Measurements from ENCODE around the gene MLX. TPM values are rescaled to one million over a fixed set of nuclear protein-coding genes. Genes with fewer than 3 reads are reported as not detected.

The MLX gene
- total and polyA plus RNA-seq, 2 of the 8 experiments (the other 6 are each of a cell fraction or from before 2014, with no cell fraction given), result 27.0 to 27.5 TPM

- H3K4me2 ChIP-seq (ENCODE audit: insufficient read depth in 1 of 2, low read depth in 2 of 2, low read length in 2 of 2), result no peak overlapping the region
- no peak overlapping the region for H2BK12ac ChIP-seq (ENCODE audit: low read depth, low read length)
- ChIA-PET CTCF (ENCODE audit: partially characterized antibody) (interaction anchor here (0.6 to 0.9 kb wide), 2 partner anchors 18 to 334 kb away, joined by 3 read pairs; no protein-coding TSS in a partner anchor), POLR2A (ENCODE audit: partially characterized antibody) (interaction anchor here (0.8 to 4.3 kb wide), 3 partner anchors 8 to 998 kb away, joined by 3 to 43 read pairs (median 3); partner anchors contain the start of gene NAGLU)
- no peak overlapping the region for H3K23ac ChIP-seq (ENCODE audit: insufficient read length)
- 75% methylated on average over 8 of the region's 8 CpGs; no CpG with 5 or more reads in 1 of the 2 experiments for WGBS, 2 experiments (ENCODE audit: extremely low coverage in 1 of 2, insufficient coverage in 1 of 2, insufficient read length in 1 of 2, insufficient replicate concordance in 2 of 2, low coverage in 1 of 2, low lambda C conversion rate in 2 of 2, missing lambda C conversion rate in 1 of 2)
- H2BK15ac ChIP-seq (ENCODE audit: low read length), result no peak overlapping the region
- H3K4ac ChIP-seq (replicated peaks; ENCODE audit: insufficient read length, low read depth, low read length), result no peak overlapping the region
- no peak overlapping the region for H3K27ac ChIP-seq (ENCODE audit: low read depth, low read length)
- peaks cover 0 to 7% (median 5%) of the 10 kb centered on the region in 4 experiments; a peak in 4 of 7 replicates for H3K4me1 ChIP-seq (replicated peaks in 1 of 4; ENCODE audit: control insufficient read depth in 3 of 4, insufficient read depth in 4 of 4, low read length in 3 of 4)
- no peak overlapping the region for H3K4me3 ChIP-seq (ENCODE audit: extremely low read depth in 1 of 4, insufficient read depth in 2 of 4, low read depth in 3 of 4, low read length in 4 of 4)
- H3K23me2 ChIP-seq (ENCODE audit: low read depth, low read length), result peaks cover 2% of the 10 kb centered on the region; the same call in 1 of the 2 replicates
- no peak overlapping the region for H2BK20ac ChIP-seq (ENCODE audit: low read length)
- no peak overlapping the region for H2AFZ ChIP-seq (ENCODE audit: low read length)
- peaks cover 0 to 15% (median 6%) of the 10 kb centered on the region in 4 experiments; a peak in 4 of 8 replicates for H3K36me3 ChIP-seq (ENCODE audit: control insufficient read depth in 2 of 4, insufficient read depth in 4 of 4, low read length in 3 of 4)
- no peak overlapping the region for H2BK120ac ChIP-seq (replicated peaks; ENCODE audit: low read depth, low read length)
- no peak overlapping the region for H4K8ac ChIP-seq (ENCODE audit: extremely low read depth, insufficient read depth, low read length)
- no peaks in the 10 kb centered on the region for H3K79me1 ChIP-seq (ENCODE audit: low read depth, low read length)
- no peaks in the 10 kb centered on the region for H3K9me3 ChIP-seq (ENCODE audit: insufficient read depth in 2 of 2, low read depth in 1 of 2, low read length in 1 of 2)
- H4K20me1 ChIP-seq (replicated peaks in 1 of 2; ENCODE audit: control insufficient read depth in 1 of 2, insufficient read depth in 2 of 2, low read length in 2 of 2), result peaks cover 0 to 4% of the 10 kb centered on the region in 2 experiments
- FAIRE-seq (no peak), DNase-seq (ENCODE audit: low read depth in 1 of 2, low spot score in 2 of 2) (no peak)
- H3K79me2 ChIP-seq (ENCODE audit: control insufficient read depth in 1 of 2, insufficient read depth in 2 of 2, low read length in 2 of 2), result no peaks in the 10 kb centered on the region
- H4K5ac ChIP-seq (ENCODE audit: insufficient read length, low read depth, low read length), result no peak overlapping the region
- TF ChIP-seq MAFK (IDR thresholded peaks at IDR 0.05; ENCODE audit: low read depth, low read length), result no peak
- no peak for TF ChIP-seq SP1 (IDR thresholded peaks at IDR 0.05; ENCODE audit: low read depth, low read length)
- no peak for TF ChIP-seq GABPA (IDR thresholded peaks at IDR 0.05; ENCODE audit: borderline replicate concordance, insufficient read depth, low read length)
- TF ChIP-seq BACH1 (IDR thresholded peaks at IDR 0.05; ENCODE audit: low read length), result no peak
- no peak for TF ChIP-seq SRF (IDR thresholded peaks at IDR 0.05; ENCODE audit: low read depth, low read length)
- TF ChIP-seq GTF2F1 (IDR thresholded peaks at IDR 0.05; ENCODE audit: borderline replicate concordance, low read depth, low read length), result no peak
- TF ChIP-seq ASH2L (IDR thresholded peaks at IDR 0.05; ENCODE audit: low read length), result no peak
- TF ChIP-seq CTBP2 (IDR thresholded peaks at IDR 0.05; ENCODE audit: borderline replicate concordance, insufficient read depth, insufficient read length, low read length), result no peak
- TF ChIP-seq FOSL1 (IDR thresholded peaks at IDR 0.05; ENCODE audit: insufficient read depth, low read depth, low read length), result no peak
- TF ChIP-seq TAF1 (IDR thresholded peaks at IDR 0.05; ENCODE audit: low read depth, low read length), result no peak
- no peak overlapping the region for H3K18ac ChIP-seq (ENCODE audit: extremely low read depth, low read length)
- H4K91ac ChIP-seq (replicated peaks; ENCODE audit: insufficient read length, low read length), result no peak overlapping the region
- no peak overlapping the region for H3K14ac ChIP-seq (ENCODE audit: insufficient read length)
- H3K27me3 ChIP-seq (replicated peaks in 1 of 4; ENCODE audit: control insufficient read depth in 3 of 4, extremely low read depth in 1 of 4, insufficient read depth in 3 of 4, low read length in 3 of 4), result no peaks in the 10 kb centered on the region
- H2AK5ac ChIP-seq (ENCODE audit: low read depth, low read length), result no peak overlapping the region
- H3K9ac ChIP-seq (replicated peaks in 1 of 4; ENCODE audit: extremely low read depth in 1 of 4, low read depth in 3 of 4, low read length in 3 of 4), result no peak overlapping the region
- no peak overlapping the region for H2BK5ac ChIP-seq (ENCODE audit: low read depth, low read length)
- H3K56ac ChIP-seq (replicated peaks; ENCODE audit: insufficient read length, low read depth, low read length), result no peak overlapping the region
These were observed 22.0 kb upstream of the MLX start for GRCh38 chr17:42544874-42545283.
